Nephron (organoid): ENCODE measurements around the gene CLRN3.

Experiments used
- H3K27ac Mint-ChIP-seq, 3 experiments: 2 replicates each; pipeline ENCODE4 v1.8.0; 2020; ENCODE audit warnings: mixed read lengths in 3 of 3, mild to moderate bottlenecking in 2 of 3, moderate library complexity in 1 of 3
- H3K27me3 Mint-ChIP-seq: 2 replicates; pipeline ENCODE4 v1.8.0; 2021; ENCODE audit warnings: low read depth, mild to moderate bottlenecking, moderate library complexity, mixed read lengths
- H3K36me3 Mint-ChIP-seq: 2 replicates; pipeline ENCODE4 v1.8.0; 2020; ENCODE audit warnings: low read depth, mixed read lengths
- H3K4me1 Mint-ChIP-seq: 2 replicates; pipeline ENCODE4 v1.8.0; 2020; ENCODE audit warnings: mixed read lengths
- H3K4me3 Mint-ChIP-seq, 3 experiments: 2 replicates each; pipeline ENCODE4 v1.8.0; 2020; ENCODE audit warnings: mild to moderate bottlenecking in 3 of 3, mixed read lengths in 3 of 3, moderate library complexity in 2 of 3
- H3K9me3 Mint-ChIP-seq: 2 replicates; pipeline ENCODE4 v1.8.0; 2020; ENCODE audit warnings: mixed read lengths
- TF ChIP-seq, protein P1 (sequence below), 3 experiments: fragments of 200-600 bp; sonication (generic); IDR thresholded peaks; one replicate each; pipeline ENCODE4 v1.5.0; 2021; ENCODE audit warnings: antibody characterized with exemption in 3 of 3; ENCODE audit not compliant: unreplicated experiment in 3 of 3

The CLRN3 gene

DNA sequence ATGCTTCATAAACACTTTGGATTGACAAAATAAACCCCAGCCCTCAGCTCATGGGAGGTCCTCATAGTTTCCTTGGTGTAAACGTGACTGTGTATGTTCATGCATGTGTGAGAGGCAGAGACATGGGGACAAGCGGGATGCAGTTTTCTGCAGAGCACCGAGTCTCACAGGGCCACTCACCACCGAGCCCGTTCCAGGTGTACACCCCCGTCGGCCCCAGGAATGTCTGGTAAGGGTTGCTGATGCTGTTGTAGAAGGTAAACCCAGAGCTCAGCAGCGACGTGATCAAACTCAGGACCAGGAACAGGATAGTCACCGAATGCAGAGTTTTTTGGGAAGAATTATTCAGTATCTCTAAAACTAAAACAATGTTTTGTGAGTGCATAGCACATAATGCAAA is 9.2 kb downstream of the CLRN3 start:
- TF ChIP-seq, protein P1, sequence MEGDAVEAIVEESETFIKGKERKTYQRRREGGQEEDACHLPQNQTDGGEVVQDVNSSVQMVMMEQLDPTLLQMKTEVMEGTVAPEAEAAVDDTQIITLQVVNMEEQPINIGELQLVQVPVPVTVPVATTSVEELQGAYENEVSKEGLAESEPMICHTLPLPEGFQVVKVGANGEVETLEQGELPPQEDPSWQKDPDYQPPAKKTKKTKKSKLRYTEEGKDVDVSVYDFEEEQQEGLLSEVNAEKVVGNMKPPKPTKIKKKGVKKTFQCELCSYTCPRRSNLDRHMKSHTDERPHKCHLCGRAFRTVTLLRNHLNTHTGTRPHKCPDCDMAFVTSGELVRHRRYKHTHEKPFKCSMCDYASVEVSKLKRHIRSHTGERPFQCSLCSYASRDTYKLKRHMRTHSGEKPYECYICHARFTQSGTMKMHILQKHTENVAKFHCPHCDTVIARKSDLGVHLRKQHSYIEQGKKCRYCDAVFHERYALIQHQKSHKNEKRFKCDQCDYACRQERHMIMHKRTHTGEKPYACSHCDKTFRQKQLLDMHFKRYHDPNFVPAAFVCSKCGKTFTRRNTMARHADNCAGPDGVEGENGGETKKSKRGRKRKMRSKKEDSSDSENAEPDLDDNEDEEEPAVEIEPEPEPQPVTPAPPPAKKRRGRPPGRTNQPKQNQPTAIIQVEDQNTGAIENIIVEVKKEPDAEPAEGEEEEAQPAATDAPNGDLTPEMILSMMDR (IDR thresholded peaks at IDR 0.05; ENCODE audit: unreplicated experiment in 3 of 3), result no peak
- Mint-ChIP-seq H3K36me3 (no peaks in the 10 kb centered on the region), H3K9me3 (no peaks in the 10 kb centered on the region), H3K4me1 (peaks cover 8% of the 10 kb centered on the region), H3K27me3 (peaks cover 24% of the 10 kb centered on the region), H3K27ac (no peak overlapping the region), H3K4me3 (no peak overlapping the region)

DNA sequence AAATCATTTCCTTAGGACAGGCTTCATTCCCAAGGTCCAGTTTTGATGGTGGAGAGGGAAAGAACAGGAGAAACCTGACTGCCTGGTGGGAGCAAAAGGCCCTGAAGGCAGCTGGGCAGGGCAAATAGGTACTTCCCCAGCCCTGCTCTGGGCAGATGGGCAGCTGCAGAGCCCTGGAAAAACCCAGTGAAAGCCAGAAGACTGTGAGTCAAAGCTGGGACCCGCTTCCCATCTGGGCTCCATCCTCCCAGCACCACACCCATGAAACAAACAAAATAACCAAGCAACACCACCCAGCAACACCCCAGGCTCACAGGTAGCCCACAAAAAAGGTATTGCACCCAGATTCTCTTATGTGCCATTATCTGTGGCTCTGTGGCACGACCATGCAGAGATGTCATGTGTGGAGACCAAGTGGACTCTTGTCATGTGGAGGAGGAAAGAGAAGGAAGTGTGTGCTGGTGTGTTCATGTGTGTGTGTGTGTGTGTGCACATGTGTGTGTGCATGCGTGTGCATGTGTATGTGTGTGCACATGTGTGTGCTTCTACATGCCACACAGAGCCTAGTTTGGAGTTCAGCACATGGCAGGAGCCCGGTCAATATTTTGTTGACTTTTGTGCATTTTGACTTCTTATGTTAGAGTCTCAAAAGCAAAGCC is 9.8 kb downstream of the CLRN3 start:
- peaks cover 24% of the 10 kb centered on the region for H3K27me3 Mint-ChIP-seq
- H3K27ac Mint-ChIP-seq, result no peak overlapping the region

DNA sequence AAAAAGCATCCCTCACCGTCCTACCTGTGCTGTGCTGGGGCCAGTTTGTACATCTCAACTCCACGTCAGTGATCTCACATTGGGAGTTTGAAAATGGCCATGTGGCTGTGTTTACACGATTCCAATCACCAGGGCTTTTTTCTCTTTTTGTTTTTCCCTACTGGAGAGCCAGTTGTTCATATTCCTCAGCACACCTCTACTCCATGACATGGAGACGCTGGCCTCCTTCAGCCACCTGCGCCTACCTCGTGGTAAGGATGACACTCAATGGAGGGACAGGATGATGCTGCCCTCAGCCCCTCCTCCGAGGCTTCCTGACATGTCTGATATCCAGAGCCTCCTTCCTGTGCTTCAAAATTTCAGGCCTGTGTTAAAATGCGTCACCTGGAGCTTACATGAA is 10.3 kb downstream of the CLRN3 start:
- TF ChIP-seq, protein P1 (IDR thresholded peaks at IDR 0.05; ENCODE audit: unreplicated experiment in 3 of 3), result no peak
- Mint-ChIP-seq H3K4me1 (peaks cover 3% of the 10 kb centered on the region), H3K27me3 (peaks cover 19% of the 10 kb centered on the region), H3K4me3 (no peak overlapping the region), H3K9me3 (no peaks in the 10 kb centered on the region), H3K27ac (no peak overlapping the region), H3K36me3 (no peaks in the 10 kb centered on the region)

More for the DNA sequence above, 9.8 kb downstream of the CLRN3 start:
- no peak overlapping the region for H3K4me3 Mint-ChIP-seq
- TF ChIP-seq, protein P1 (IDR thresholded peaks at IDR 0.05; ENCODE audit: unreplicated experiment in 3 of 3), result no peak
- H3K9me3 Mint-ChIP-seq, result no peaks in the 10 kb centered on the region
- no peaks in the 10 kb centered on the region for H3K36me3 Mint-ChIP-seq
- peaks cover 8% of the 10 kb centered on the region for H3K4me1 Mint-ChIP-seq

DNA sequence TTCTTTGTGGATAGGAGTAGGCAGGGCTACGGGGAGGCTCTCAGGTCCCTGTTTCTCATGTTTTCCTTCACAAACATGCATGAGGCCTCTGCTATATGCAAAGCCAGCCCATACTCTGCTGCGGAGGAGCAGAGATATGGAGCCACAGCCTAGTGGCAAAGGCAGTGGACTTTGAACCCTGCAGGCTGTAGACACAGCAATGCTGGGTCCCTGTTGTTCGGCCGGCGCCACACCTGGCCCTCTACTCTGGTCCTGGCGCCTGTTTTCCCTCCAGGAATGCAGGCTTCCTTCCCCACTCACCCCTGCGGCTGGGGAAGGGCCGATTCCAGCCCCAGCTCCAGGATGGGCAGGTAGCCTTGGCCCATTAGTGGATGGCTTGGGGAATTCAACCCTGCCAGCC is 11.5 kb downstream of the CLRN3 start:
- no peak overlapping the region for H3K4me3 Mint-ChIP-seq
- TF ChIP-seq, protein P1 (IDR thresholded peaks at IDR 0.05; ENCODE audit: unreplicated experiment in 3 of 3), result no peak

DNA sequence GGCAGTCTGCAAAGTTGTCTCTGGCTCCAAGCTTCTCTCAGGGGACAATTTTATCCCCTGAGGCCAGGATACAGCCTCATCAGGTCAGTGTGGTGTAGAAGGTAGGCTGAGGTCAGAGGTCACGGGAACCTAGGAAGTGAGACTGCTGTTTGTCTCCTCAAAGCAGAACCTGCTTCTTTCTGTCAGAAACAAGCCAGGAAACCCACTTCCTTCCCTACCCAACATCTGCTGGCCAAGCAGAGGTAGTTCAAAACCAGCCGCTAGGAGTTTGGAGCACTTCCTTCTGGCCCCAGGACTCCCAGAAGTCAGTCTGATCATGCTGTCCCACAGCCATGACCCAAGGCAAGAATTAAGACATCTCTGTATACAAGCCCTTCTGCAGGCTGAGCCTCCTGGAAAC is 12.2 kb downstream of the CLRN3 start:
- no peak overlapping the region for H3K27ac Mint-ChIP-seq
- TF ChIP-seq, protein P1 (IDR thresholded peaks at IDR 0.05; ENCODE audit: unreplicated experiment in 3 of 3), result no peak
- H3K4me1 Mint-ChIP-seq, result no peaks in the 10 kb centered on the region
- no peaks in the 10 kb centered on the region for H3K36me3 Mint-ChIP-seq
- peaks cover 8% of the 10 kb centered on the region for H3K27me3 Mint-ChIP-seq
- no peaks in the 10 kb centered on the region for H3K9me3 Mint-ChIP-seq
- no peak overlapping the region for H3K4me3 Mint-ChIP-seq

More for the DNA sequence above, 11.5 kb downstream of the CLRN3 start:
- Mint-ChIP-seq H3K36me3 (no peaks in the 10 kb centered on the region), H3K27ac (no peak overlapping the region), H3K9me3 (no peaks in the 10 kb centered on the region), H3K27me3 (peaks cover 11% of the 10 kb centered on the region), H3K4me1 (no peaks in the 10 kb centered on the region)

DNA sequence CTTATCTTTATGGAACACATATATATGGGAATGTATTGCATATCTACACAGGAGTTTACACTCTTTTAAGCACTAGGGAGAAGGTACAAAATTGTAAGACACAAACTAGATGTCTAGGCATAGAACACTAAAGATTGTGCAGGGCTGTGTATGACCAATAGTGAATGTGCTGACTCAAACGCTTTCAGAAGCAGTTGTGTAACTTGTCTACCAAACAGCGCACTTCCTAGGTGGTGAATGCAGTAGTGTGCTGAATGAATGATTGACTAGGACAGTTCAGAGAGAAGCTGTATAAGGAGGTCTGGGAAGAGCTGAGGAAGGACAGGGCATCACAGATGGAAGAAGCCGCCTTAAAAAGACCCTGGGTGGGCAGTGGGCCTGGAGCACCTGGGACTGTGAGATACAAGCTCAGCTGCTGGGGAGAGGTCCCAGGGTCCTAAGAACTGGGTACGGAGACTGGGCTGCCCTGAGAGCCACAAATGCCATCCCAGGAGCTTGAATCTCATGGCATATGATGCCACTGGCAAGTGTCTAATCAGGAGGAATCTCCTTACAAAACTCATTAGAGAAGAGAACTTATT is 14.2 kb downstream of the CLRN3 start:
- Mint-ChIP-seq H3K36me3 (no peaks in the 10 kb centered on the region), H3K4me3 (no peak overlapping the region), H3K4me1 (no peaks in the 10 kb centered on the region), H3K9me3 (no peaks in the 10 kb centered on the region), H3K27me3 (peaks cover 6% of the 10 kb centered on the region), H3K27ac (no peak overlapping the region)
- TF ChIP-seq, protein P1 (IDR thresholded peaks at IDR 0.05; ENCODE audit: unreplicated experiment in 3 of 3), result no peak
